GM12878 (cell line): ENCODE measurements around the gene PPP1R12B. TPM values are rescaled to one million over a fixed set of nuclear protein-coding genes. Genes with fewer than 3 reads are reported as not detected.
"Not testable (repeated sequence)": the region's sequence is repeated elsewhere in the genome, so short reads cannot be mapped to it uniquely, and the experiment has no call there.

Experiments used
- ATAC-seq: fragments of 200-7000 bp; cut with Tn5 transposase; 3 replicates; pipeline ENCODE4 v1.9.1; 2020; ENCODE audit warnings: mild to moderate bottlenecking, moderate library complexity
- BruUV-seq: library from RNA; stranded (reverse); fragments of 400-500 nt; replicated peaks from 2 replicates; lab custom pipeline; 2021; lab: Mats Ljungman, UMichigan
- CTCF ChIA-PET: fragments of 300-600 bp; sonication (Branson Sonifier 250); formaldehyde crosslinking; extraction: SDS; loops from one replicate; lab custom pipeline; 2021; ENCODE audit warnings: inconsistent platforms; lab: Yijun Ruan, JAX
- POLR2A ChIA-PET: fragments of 350-600 bp; formaldehyde crosslinking; extraction: SDS; loops from one replicate; lab custom pipeline; 2021; ENCODE audit warnings: inconsistent platforms; lab: Charles Lee
- RAD21 ChIA-PET: fragments of 300-600 bp; sonication (Branson Sonifier 250); formaldehyde crosslinking; loops from one replicate; lab custom pipeline; 2023; ENCODE audit warnings: antibody characterized with exemption; ENCODE audit not compliant: unreplicated experiment; lab: Charles Lee
- SMC1A ChIA-PET: fragments of 300-600 bp; sonication (Branson Sonifier 250); formaldehyde crosslinking; loops from one replicate; lab custom pipeline; 2023; ENCODE audit not compliant: unreplicated experiment, uncharacterized antibody; lab: Charles Lee
- DNase-seq: peaks from one replicate; pipeline ENCODE4 v3.0.0-alpha.2; 2011; ENCODE audit warnings: low read depth, low spot score
- FAIRE-seq: peaks from 3 replicates; lab custom pipeline; 2011; peaks lifted over from hg19 to GRCh38; lab: Jason Lieb, UNC
- H2AFZ ChIP-seq: 2 replicates; pipeline ENCODE4 v1.6.0; 2011; ENCODE audit warnings: low read depth, low read length, control low read depth; ENCODE audit not compliant: control insufficient read depth
- H3K27ac ChIP-seq: 2 replicates; pipeline ENCODE4 v1.5.1; 2011; ENCODE audit warnings: control low read depth; ENCODE audit not compliant: control insufficient read depth, insufficient read depth
- H3K27me3 ChIP-seq, 2 experiments: replicated peaks in 1 of 2; 2 replicates each; pipeline versions ENCODE4 v1.6.0 to v1.6.1; 2011; ENCODE audit warnings: low read length in 1 of 2; ENCODE audit not compliant: control insufficient read depth in 2 of 2, insufficient read depth in 2 of 2
- H3K36me3 ChIP-seq, 2 experiments: 2 replicates each; pipeline ENCODE4 v1.5.1; 2011; ENCODE audit warnings: low read length in 1 of 2; ENCODE audit not compliant: control insufficient read depth in 2 of 2, insufficient read depth in 2 of 2
- H3K4me1 ChIP-seq: 2 replicates; pipeline ENCODE4 v1.6.1; 2011; ENCODE audit warnings: mild to moderate bottlenecking, low read length, moderate library complexity, mixed read lengths; ENCODE audit not compliant: control insufficient read depth, insufficient read depth
- H3K4me2 ChIP-seq: 2 replicates; pipeline ENCODE4 v1.6.0; 2011; ENCODE audit warnings: control low read depth; ENCODE audit not compliant: control insufficient read depth, insufficient read depth
- H3K4me3 ChIP-seq: fragments of 200-600 bp; sonication (generic); 2 replicates; pipeline ENCODE4 v1.5.1; 2016
- H3K79me2 ChIP-seq: 2 replicates; pipeline ENCODE4 v1.6.0; 2011; ENCODE audit warnings: low read length; ENCODE audit not compliant: control insufficient read depth, insufficient read depth
- H3K9ac ChIP-seq: 2 replicates; pipeline ENCODE4 v1.8.0; 2011; ENCODE audit warnings: low read length, control low read depth, mixed read lengths; ENCODE audit not compliant: control insufficient read depth, insufficient read depth
- H3K9me3 ChIP-seq: replicated peaks from 3 replicates; pipeline ENCODE4 v1.5.1; 2011; ENCODE audit warnings: mild to moderate bottlenecking, low read length; ENCODE audit not compliant: control insufficient read depth, insufficient read depth
- H4K20me1 ChIP-seq: 2 replicates; pipeline ENCODE4 v1.6.0; 2011; ENCODE audit not compliant: control insufficient read depth, insufficient read depth
- SPI1 ChIP-seq: IDR thresholded peaks from 2 replicates; pipeline ENCODE4 v1.6.1; 2011; ENCODE audit warnings: low read depth, mild to moderate bottlenecking, low read length, moderate library complexity, borderline replicate concordance; ENCODE audit not compliant: insufficient read depth
- SRF ChIP-seq, 2 experiments: IDR thresholded peaks; 2 replicates each; pipeline ENCODE4 v1.6.1; 2011; ENCODE audit warnings: low read depth in 2 of 2, low read length in 2 of 2, mild to moderate bottlenecking in 1 of 2, moderate library complexity in 1 of 2
- WGBS: methylation state at CpG from one replicate; pipeline ENCODE4 v1.1.6; 2016; ENCODE audit warnings: low lambda C conversion rate; ENCODE audit not compliant: insufficient replicate concordance, insufficient coverage; ENCODE audit errors: missing lambda C conversion rate; 5-methylcytosine and 5-hydroxymethylcytosine counted together
- in situ Hi-C: fragments of 300-500 bp; cut with MboI; formaldehyde crosslinking; loops from 9 replicates; pipeline ENCODE4 v1.14.3; 2018; ENCODE audit warnings: mixed read lengths
- intact Hi-C: fragments of 100-400 bp; cut with micrococcal nuclease; formaldehyde crosslinking; loops from one replicate; pipeline ENCODE4 v1.14.2; 2022; ENCODE audit not compliant: unreplicated experiment
- polyA plus RNA-seq, 11 experiments: library from polyadenylated mRNA; depleted of rRNA in 4 of 11; unstranded in 6 of 11; stranded (reverse) in 5 of 11; fragments of >200 nt; fragmentation: Nextera tagmentation in 4 of 11; fragmentation: Illumina TruSeq in 1 of 11; extraction: Ambion mirVana in 4 of 11; extraction: Trizol in 1 of 11; gene quantifications; 1 replicate in 1 of 11; 2 replicates in 10 of 11; pipeline versions ENCODE4 v1.2.1 to v1.2.3, GENCODE V29; 2011 to 2016; ENCODE audit warnings: inconsistent platforms in 2 of 11, missing spikeins in 2 of 11, low read depth in 1 of 11
- total RNA-seq, 4 experiments: library from RNA; depleted of rRNA in 3 of 4; stranded (reverse); fragments of >200 nt in 3 of 4; fragmentation: Illumina TruSeq in 1 of 4; extraction: Trizol in 1 of 4; gene quantifications; 2 replicates each; pipeline versions ENCODE4 v1.2.1 to v1.2.3, GENCODE V29; 2013 to 2021

Gene PPP1R12B
- total and polyA plus RNA-seq, 10 of the 15 experiments (the other 5 are each of a cell fraction or from before 2014, with no cell fraction given): 0.29 to 9.4 (median 4.7) TPM

GRCh38 chr1:202531812-202532616 is 183.5 kb downstream of the PPP1R12B start (continued):
- 0 out of 4 replicates have a peak, but pooled peaks of 1 of the 2 experiments have one; percentile 28 for TF ChIP-seq SRF (IDR thresholded peaks at IDR 0.05; ENCODE audit: low read depth in 2 of 2, low read length in 2 of 2)

- ATAC-seq, H3K9me3 ChIP-seq, H3K27me3 ChIP-seq, H3K79me2 ChIP-seq, intact Hi-C loops, H3K4me2 ChIP-seq, CTCF ChIA-PET, FAIRE-seq, H4K20me1 ChIP-seq, H3K4me3 ChIP-seq, BruUV-seq, DNase-seq, H3K27ac ChIP-seq, H2AFZ ChIP-seq, in situ Hi-C loops, H3K36me3 ChIP-seq, H3K4me1 ChIP-seq, POLR2A ChIA-PET, H3K9ac ChIP-seq: not testable (repeated sequence)
- TF ChIP-seq SPI1: 0 out of 2 replicates have a peak, but pooled peaks have one; percentile 5
- 88% methylated on average over 5 of the region's 5 CpGs for WGBS
- ChIA-PET RAD21 (interaction anchor here (1.1 kb wide), 1 partner anchor 35 kb away, joined by 3 read pairs; no protein-coding TSS in a partner anchor), SMC1A (interaction anchor here (1.0 to 2.2 kb wide), 3 partner anchors 9 to 73 kb away, joined by 3 to 6 read pairs (median 3); no protein-coding TSS in a partner anchor)
Observed at GRCh38 chr1:202539166-202539574, 190.7 kb downstream of the PPP1R12B start.

GRCh38 chr1:202539583-202539982 is 191.1 kb downstream of the PPP1R12B start:
- H2AFZ ChIP-seq, H3K9me3 ChIP-seq, H3K27me3 ChIP-seq, H4K20me1 ChIP-seq, DNase-seq, intact Hi-C loops, H3K27ac ChIP-seq, H3K9ac ChIP-seq, CTCF ChIA-PET, POLR2A ChIA-PET, H3K4me2 ChIP-seq, H3K79me2 ChIP-seq, H3K36me3 ChIP-seq, in situ Hi-C loops, ATAC-seq, H3K4me3 ChIP-seq, FAIRE-seq, H3K4me1 ChIP-seq, BruUV-seq: not testable (repeated sequence)
- ChIA-PET SMC1A (interaction anchor here (1.0 to 2.2 kb wide), 3 partner anchors 10 to 74 kb away, joined by 3 to 6 read pairs (median 3); no protein-coding TSS in a partner anchor), RAD21 (interaction anchor here (1.1 kb wide), 1 partner anchor 35 kb away, joined by 3 read pairs; no protein-coding TSS in a partner anchor)
- over 99% methylated on average over 5 of the region's 5 CpGs for WGBS
